Thyroid gland (tissue), 4 donors: Measurements from ENCODE around the gene GALNTL6. TPM values are rescaled to one million over a fixed set of nuclear protein-coding genes. Genes with fewer than 3 reads are reported as not detected.

Experiments
- DNase-seq, 2 donors: peaks; one replicate each; pipeline ENCODE4 v3.0.0-alpha.2; 2019
- H3K27ac ChIP-seq, 3 donors: fragments of 200-600 bp; sonication (generic); 1 replicate in 2 of 3; 2 replicates in 1 of 3; pipeline ENCODE4 v1.5.1; 2016 to 2019; ENCODE audit warnings: mild to moderate bottlenecking in 1 of 3, moderate library complexity in 1 of 3
- H3K27me3 ChIP-seq: fragments of 200-600 bp; sonication (generic); one replicate; pipeline ENCODE4 v1.5.1; 2019
- H3K36me3 ChIP-seq, 2 donors: fragments of 200-600 bp; sonication (generic); one replicate each; pipeline ENCODE4 v1.5.1; 2016 to 2019
- H3K4me1 ChIP-seq, 2 donors: fragments of 200-600 bp; sonication (generic); one replicate each; pipeline ENCODE4 v1.5.1; 2017 to 2019
- H3K4me3 ChIP-seq, 3 donors: fragments of 200-600 bp; sonication (generic); replicated peaks in 1 of 3; 1 replicate in 2 of 3; 2 replicates in 1 of 3; pipeline ENCODE4 v1.5.1; 2016; ENCODE audit warnings: mild to moderate bottlenecking in 1 of 3
- H3K9me3 ChIP-seq: fragments of 200-600 bp; sonication (generic); one replicate; pipeline ENCODE4 v1.5.1; 2017
- POLR2A ChIP-seq, 2 donors: fragments of 450-650 bp; IDR thresholded peaks; one replicate each; pipeline ENCODE4 v1.6.1; 2017; ENCODE audit warnings: antibody characterized with exemption in 2 of 2, mild to moderate bottlenecking in 2 of 2, moderate library complexity in 1 of 2
- WGBS, 2 donors: methylation state at CpG; one replicate each; pipeline ENCODE4 v1.1.5; 2017; 5-methylcytosine and 5-hydroxymethylcytosine counted together
- intact Hi-C: fragments of 100-400 bp; cut with DNase I; formaldehyde crosslinking; loops from one replicate; pipeline ENCODE4 v1.15.1; 2023
- total RNA-seq, 4 donors: library from RNA; depleted of rRNA; stranded (reverse); fragments of >200 nt; gene quantifications; one replicate each; pipeline ENCODE4 v1.2.3, GENCODE V29; 2016
- TF ChIP-seq, protein P1 (sequence below), 6 experiments: fragments of 200-600 bp in 3 of 6; fragments of 450-650 bp in 3 of 6; sonication (generic) in 3 of 6; IDR thresholded peaks; one replicate each; pipeline ENCODE4 v1.5.1; 2016 to 2019; ENCODE audit warnings: antibody characterized with exemption in 6 of 6, mild to moderate bottlenecking in 2 of 6, inconsistent platforms in 1 of 6, moderate library complexity in 1 of 6

The GALNTL6 gene
- total RNA-seq, 4 donors from 2014 or later, result not detected

GRCh38 chr4:172979332-172979731, 1166.1 kb downstream of the GALNTL6 start:
- H3K9me3 ChIP-seq, result no peaks in the 10 kb centered on the region
- WGBS, 2 donors, result 92 to 96% methylated on average over 1 of the region's 1 CpG
- no peak overlapping the region for H3K27ac ChIP-seq
- DNase-seq, result no peak
- intact Hi-C loops, result no loop called here
- H3K27me3 ChIP-seq, result no peaks in the 10 kb centered on the region
- peaks cover 0 to 8% of the 10 kb centered on the region in 2 donors for H3K4me1 ChIP-seq
- no peak for TF ChIP-seq POLR2A (IDR thresholded peaks at IDR 0.05)
- TF ChIP-seq, protein P1, sequence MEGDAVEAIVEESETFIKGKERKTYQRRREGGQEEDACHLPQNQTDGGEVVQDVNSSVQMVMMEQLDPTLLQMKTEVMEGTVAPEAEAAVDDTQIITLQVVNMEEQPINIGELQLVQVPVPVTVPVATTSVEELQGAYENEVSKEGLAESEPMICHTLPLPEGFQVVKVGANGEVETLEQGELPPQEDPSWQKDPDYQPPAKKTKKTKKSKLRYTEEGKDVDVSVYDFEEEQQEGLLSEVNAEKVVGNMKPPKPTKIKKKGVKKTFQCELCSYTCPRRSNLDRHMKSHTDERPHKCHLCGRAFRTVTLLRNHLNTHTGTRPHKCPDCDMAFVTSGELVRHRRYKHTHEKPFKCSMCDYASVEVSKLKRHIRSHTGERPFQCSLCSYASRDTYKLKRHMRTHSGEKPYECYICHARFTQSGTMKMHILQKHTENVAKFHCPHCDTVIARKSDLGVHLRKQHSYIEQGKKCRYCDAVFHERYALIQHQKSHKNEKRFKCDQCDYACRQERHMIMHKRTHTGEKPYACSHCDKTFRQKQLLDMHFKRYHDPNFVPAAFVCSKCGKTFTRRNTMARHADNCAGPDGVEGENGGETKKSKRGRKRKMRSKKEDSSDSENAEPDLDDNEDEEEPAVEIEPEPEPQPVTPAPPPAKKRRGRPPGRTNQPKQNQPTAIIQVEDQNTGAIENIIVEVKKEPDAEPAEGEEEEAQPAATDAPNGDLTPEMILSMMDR (IDR thresholded peaks at IDR 0.05), result no peak
- H3K4me3 ChIP-seq, result no peak overlapping the region
- H3K36me3 ChIP-seq, result no peaks in the 10 kb centered on the region

DNA sequence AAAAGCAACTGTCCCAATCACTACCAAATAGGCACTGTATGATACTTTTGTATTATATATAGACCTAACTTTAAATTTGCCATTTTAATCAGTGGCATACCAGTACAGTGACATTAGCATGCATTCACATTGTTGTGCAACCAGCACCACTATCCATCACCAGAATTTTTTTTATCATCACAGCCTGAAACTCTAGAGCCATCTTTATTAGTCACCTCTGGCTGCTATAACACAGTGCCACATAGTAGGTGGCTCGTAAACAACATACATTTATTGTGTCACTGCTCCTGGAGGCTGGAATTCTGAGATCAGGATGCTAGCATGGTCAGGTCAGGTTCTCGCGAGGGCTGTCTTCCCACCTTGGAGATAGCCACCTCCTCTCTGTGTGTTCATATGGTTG, 1167.0 kb downstream of the GALNTL6 start:
- Histone ChIP-seq H3K4me3 (no peak overlapping the region), H3K36me3 (no peaks in the 10 kb centered on the region), H3K27ac (no peak overlapping the region), H3K9me3 (no peaks in the 10 kb centered on the region), H3K27me3 (no peaks in the 10 kb centered on the region), H3K4me1 (peaks cover 0 to 9% of the 10 kb centered on the region in 2 donors)
- intact Hi-C loops, result no loop called here
- DNase-seq, result no peak
- WGBS, 2 donors, result 94 to 96% methylated on average over 3 of the region's 3 CpGs
- TF ChIP-seq, protein P1 (IDR thresholded peaks at IDR 0.05), result no peak
- no peak for TF ChIP-seq POLR2A (IDR thresholded peaks at IDR 0.05)

DNA sequence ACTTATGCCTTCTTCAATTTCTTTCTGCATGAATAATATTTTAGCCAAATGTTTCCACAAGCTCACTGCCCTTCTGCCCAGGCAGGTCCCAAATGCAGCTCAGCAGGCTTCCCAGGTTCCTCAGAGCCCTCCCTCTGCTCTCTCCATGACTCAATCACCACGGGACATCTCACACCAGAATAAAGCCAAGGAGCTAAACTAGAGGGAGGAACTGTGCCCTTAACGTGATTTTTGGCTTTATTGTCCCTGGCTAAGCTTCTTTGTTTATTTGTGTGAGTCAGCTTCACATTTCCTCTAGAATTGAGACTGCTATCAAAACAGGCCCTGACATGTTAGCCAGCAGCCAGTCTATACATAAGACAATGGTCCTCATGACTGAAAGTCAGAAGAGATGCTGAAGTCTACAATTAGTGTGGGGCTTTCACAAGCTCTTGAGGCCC, 1169.0 kb downstream of the GALNTL6 start:
- H3K4me1 ChIP-seq, result peaks cover 0 to 22% of the 10 kb centered on the region in 2 donors
- no peaks in the 10 kb centered on the region for H3K36me3 ChIP-seq
- TF ChIP-seq POLR2A (IDR thresholded peaks at IDR 0.05), result no peak
- TF ChIP-seq, protein P1 (IDR thresholded peaks at IDR 0.05), result no peak
- peak; percentile 15 to 44 for DNase-seq
- no peak overlapping the region for H3K4me3 ChIP-seq
- no peaks in the 10 kb centered on the region for H3K27me3 ChIP-seq
- WGBS, 2 donors, result 23 to 33% methylated on average over 2 of the region's 2 CpGs
- peak overlapping the region in 1 of 3 donors; percentile 24 for H3K27ac ChIP-seq
- H3K9me3 ChIP-seq, result no peaks in the 10 kb centered on the region
- intact Hi-C loops, result no loop called here

GRCh38 chr4:172983014-172983413, 1169.8 kb downstream of the GALNTL6 start:
- H3K4me3 ChIP-seq, result no peak overlapping the region
- no peaks in the 10 kb centered on the region for H3K36me3 ChIP-seq
- no peaks in the 10 kb centered on the region for H3K27me3 ChIP-seq
- intact Hi-C loops, result no loop called here
- WGBS, 2 donors, result 89 to 94% methylated on average over 3 of the region's 3 CpGs
- H3K27ac ChIP-seq, result no peak overlapping the region
- no peak for DNase-seq
- H3K4me1 ChIP-seq, result peaks cover 0 to 22% of the 10 kb centered on the region in 2 donors
- H3K9me3 ChIP-seq, result no peaks in the 10 kb centered on the region
- TF ChIP-seq, protein P1 (IDR thresholded peaks at IDR 0.05), result no peak
- no peak for TF ChIP-seq POLR2A (IDR thresholded peaks at IDR 0.05)

DNA sequence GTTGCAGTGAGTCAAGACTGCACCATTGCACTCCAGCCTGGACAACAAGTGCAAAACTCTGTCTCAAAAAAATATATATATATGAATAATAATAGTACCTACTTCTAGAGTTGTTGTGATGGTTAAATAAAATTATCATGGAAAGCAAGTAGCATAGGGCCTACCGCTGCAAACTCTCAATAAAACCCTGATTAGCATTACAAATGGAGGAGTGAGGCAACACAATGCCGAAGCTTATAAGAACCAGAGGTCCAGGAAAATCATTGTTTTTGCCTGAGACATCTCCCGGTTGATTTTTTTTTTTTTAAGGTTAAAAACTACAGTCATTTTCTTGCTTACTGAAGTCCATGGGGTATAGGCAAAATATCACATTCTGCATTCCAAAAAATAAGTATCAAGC, 1170.4 kb downstream of the GALNTL6 start:
- TF ChIP-seq POLR2A (IDR thresholded peaks at IDR 0.05), result no peak
- TF ChIP-seq, protein P1 (IDR thresholded peaks at IDR 0.05), result no peak
- H3K27me3 ChIP-seq, result no peaks in the 10 kb centered on the region
- peaks cover 0 to 22% of the 10 kb centered on the region in 2 donors for H3K4me1 ChIP-seq
- H3K9me3 ChIP-seq, result no peaks in the 10 kb centered on the region
- H3K27ac ChIP-seq, result no peak overlapping the region
- H3K36me3 ChIP-seq, result no peaks in the 10 kb centered on the region
- no peak for DNase-seq
- H3K4me3 ChIP-seq, result no peak overlapping the region
- WGBS, 2 donors, result 91 to 95% methylated on average over 3 of the region's 3 CpGs
- intact Hi-C loops, result no loop called here
